Measurements from ENCODE around the gene AMPD3.
A peak's percentile ranks its signal among the peaks of the same experiment; 100 is the strongest.

The AMPD3 gene

DNA sequence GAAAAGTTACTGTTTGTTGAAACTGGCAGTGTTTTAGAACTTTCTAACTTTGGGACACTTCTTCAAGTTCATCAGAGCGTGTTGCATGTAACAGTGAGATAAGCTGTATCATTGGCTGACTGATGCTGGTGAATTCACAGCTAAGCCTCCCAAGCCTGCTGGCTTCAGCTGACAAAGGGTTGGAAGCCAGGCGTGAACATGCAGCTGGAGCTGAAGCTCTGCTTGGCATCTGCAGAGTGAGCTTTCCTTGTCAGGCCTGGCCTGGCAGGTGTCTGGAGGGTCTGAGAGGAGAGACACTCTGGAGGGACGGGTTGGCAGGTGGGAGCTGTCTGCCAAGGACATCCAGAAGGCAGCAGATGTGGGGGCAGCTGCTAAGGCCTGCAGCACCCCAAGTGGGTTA, 1.5 kb downstream of the AMPD3 start:
- DNase-seq (ENCODE audit: insufficient read length, low spot score) (no peak), FAIRE-seq (no peak)
- TF ChIP-seq POLR2AphosphoS5 (IDR thresholded peaks at IDR 0.05; ENCODE audit: low read depth, low read length) (no peak), PAX5 (IDR thresholded peaks at IDR 0.05; ENCODE audit: insufficient read depth, low read length, severe bottlenecking) (no peak), TAF1 (IDR thresholded peaks at IDR 0.05; ENCODE audit: low read depth, low read length) (no peak), POU2F2 (IDR thresholded peaks at IDR 0.05; ENCODE audit: low read depth, low read length) (no peak), POLR2A (IDR thresholded peaks at IDR 0.05; ENCODE audit: low read depth, low read length) (no peak), SPI1 (IDR thresholded peaks at IDR 0.05; ENCODE audit: low read depth, low read length) (no peak)

DNA sequence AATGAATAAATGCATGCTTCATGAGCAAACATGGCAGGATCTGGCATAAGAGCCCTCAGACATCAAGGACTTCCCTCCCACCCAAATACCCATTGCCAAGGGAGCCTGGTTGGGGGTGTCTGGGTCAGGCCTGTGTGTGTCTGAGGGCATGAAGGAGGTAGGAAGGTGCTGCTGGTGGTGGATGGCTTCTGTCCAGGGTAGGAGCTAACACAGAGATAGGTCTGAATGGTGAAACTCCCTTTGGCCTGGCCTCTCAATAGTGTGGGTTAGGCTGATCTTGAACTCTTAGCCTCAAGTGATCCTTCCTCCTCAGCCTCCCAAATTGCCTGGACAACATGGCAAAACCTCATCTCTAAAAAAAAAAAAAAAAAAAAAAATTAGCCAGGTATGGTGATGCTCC, 2.8 kb downstream of the AMPD3 start:
- FAIRE-seq: no peak
- TF ChIP-seq PAX5 (IDR thresholded peaks at IDR 0.05; ENCODE audit: insufficient read depth, low read length, severe bottlenecking) (no peak), POLR2A (IDR thresholded peaks at IDR 0.05; ENCODE audit: low read depth, low read length) (no peak), TAF1 (IDR thresholded peaks at IDR 0.05; ENCODE audit: low read depth, low read length) (no peak), SPI1 (IDR thresholded peaks at IDR 0.05; ENCODE audit: low read depth, low read length) (no peak), POU2F2 (IDR thresholded peaks at IDR 0.05; ENCODE audit: low read depth, low read length) (no peak), POLR2AphosphoS5 (IDR thresholded peaks at IDR 0.05; ENCODE audit: low read depth, low read length) (no peak)
- no peak for DNase-seq (ENCODE audit: insufficient read length, low spot score)

DNA sequence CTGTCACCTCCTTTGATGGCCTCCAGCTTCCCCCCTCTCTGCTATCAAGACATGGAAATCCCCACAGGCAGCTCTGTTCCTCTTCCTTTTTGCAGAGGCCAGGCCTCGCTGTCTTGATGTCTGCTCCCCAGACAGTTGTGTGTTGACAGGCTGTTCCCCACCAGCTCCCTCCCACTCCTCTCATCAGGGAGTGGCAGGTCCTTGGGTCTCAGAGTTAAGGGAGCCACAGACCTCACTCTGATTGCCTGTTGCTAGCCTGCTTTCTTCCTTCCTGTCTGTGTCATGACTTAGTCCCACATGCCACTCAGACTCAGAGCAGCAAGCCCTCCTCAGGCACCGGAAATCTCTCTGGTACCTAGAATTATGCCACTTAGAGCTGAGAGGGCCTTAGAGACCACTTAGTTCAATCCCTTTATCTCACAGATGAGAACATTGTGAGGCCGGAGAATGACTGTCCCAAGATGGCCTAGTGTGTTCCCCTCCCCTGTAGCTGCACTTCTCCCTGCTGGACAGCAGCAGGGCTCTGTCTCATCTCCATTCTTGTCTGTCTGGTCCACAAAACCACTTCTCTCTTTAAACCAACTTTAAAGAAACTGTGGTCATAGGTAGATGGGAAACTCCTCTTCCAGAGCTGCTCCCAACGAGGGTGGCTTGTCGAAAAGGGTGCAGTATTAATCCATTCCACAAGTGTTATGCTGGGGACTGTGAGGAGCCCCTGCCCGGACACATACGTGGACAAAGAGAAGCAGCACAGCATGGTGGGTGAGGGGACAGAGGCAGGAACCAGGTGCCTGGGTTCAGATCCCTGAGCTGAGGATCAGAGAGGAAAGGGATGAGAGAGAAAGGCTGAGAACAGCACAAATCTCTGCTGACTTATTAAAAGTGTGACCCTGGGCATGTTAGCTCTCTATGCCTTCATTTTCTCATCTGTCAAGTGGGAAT, 4.2 kb downstream of the AMPD3 start:
- DNase-seq (ENCODE audit: insufficient read length, low spot score) (peak; percentile 32), FAIRE-seq (peak; percentile 76)
- TF ChIP-seq POLR2A (IDR thresholded peaks at IDR 0.05; ENCODE audit: low read depth, low read length): peak; percentile 33; the same call in 1 of the 2 replicates
- no peak for TF ChIP-seq POU2F2 (IDR thresholded peaks at IDR 0.05; ENCODE audit: low read depth, low read length)
- peak; percentile 88 for TF ChIP-seq SPI1 (IDR thresholded peaks at IDR 0.05; ENCODE audit: low read depth, low read length)

GRCh38 chr11:10460611-10461275, 5.7 kb downstream of the AMPD3 start:
- no peak for FAIRE-seq
- TF ChIP-seq TAF1 (IDR thresholded peaks at IDR 0.05; ENCODE audit: low read depth, low read length): no peak
- TF ChIP-seq SPI1 (IDR thresholded peaks at IDR 0.05; ENCODE audit: low read depth, low read length): peak; percentile 76
- TF ChIP-seq POLR2A (IDR thresholded peaks at IDR 0.05; ENCODE audit: low read depth, low read length): no peak
- DNase-seq (ENCODE audit: insufficient read length, low spot score): no peak

- no peak for FAIRE-seq
- TF ChIP-seq TAF1 (IDR thresholded peaks at IDR 0.05; ENCODE audit: low read depth, low read length) (no peak), SPI1 (IDR thresholded peaks at IDR 0.05; ENCODE audit: low read depth, low read length) (no peak), PAX5 (IDR thresholded peaks at IDR 0.05; ENCODE audit: insufficient read depth, low read length, severe bottlenecking) (no peak), POU2F2 (IDR thresholded peaks at IDR 0.05; ENCODE audit: low read depth, low read length) (no peak), POLR2AphosphoS5 (IDR thresholded peaks at IDR 0.05; ENCODE audit: low read depth, low read length) (no peak), POLR2A (IDR thresholded peaks at IDR 0.05; ENCODE audit: low read depth, low read length) (no peak)
- DNase-seq (ENCODE audit: insufficient read length, low spot score): no peak
Observed at GRCh38 chr11:10461276-10461790, 6.3 kb downstream of the AMPD3 start.

DNA sequence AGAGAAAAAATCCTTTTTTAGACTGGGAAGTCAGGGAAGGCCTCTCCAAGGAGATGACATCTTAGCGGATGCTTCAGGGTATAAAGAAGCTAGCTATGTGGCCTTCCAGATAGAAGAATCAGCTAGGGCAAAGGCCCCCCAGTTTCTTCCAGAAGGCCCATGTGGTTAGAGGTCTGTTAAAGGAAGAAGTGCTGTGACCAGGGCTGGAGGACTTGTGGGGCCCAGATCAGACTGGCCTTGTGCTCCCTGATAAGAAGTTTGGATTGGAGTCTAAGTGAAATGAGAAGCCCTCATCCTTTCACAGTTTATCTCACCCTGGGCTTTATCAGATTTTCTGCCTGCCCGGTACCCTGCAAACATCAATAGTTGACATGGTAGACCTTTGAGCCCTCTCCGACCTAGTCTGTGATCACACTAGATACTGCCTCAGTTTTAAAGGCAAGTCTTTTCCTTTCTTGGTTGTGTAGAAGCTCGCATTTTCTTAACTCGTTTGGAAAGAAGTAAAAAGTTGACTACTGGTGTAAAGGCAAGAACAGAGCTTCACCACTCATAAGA, 7.8 kb downstream of the AMPD3 start:
- DNase-seq (ENCODE audit: insufficient read length, low spot score) (no peak), FAIRE-seq (no peak)
- TF ChIP-seq TAF1 (IDR thresholded peaks at IDR 0.05; ENCODE audit: low read depth, low read length) (no peak), PAX5 (IDR thresholded peaks at IDR 0.05; ENCODE audit: insufficient read depth, low read length, severe bottlenecking) (no peak), SPI1 (IDR thresholded peaks at IDR 0.05; ENCODE audit: low read depth, low read length) (no peak), POLR2A (IDR thresholded peaks at IDR 0.05; ENCODE audit: low read depth, low read length) (no peak), POU2F2 (IDR thresholded peaks at IDR 0.05; ENCODE audit: low read depth, low read length) (no peak), POLR2AphosphoS5 (IDR thresholded peaks at IDR 0.05; ENCODE audit: low read depth, low read length) (no peak)

DNA sequence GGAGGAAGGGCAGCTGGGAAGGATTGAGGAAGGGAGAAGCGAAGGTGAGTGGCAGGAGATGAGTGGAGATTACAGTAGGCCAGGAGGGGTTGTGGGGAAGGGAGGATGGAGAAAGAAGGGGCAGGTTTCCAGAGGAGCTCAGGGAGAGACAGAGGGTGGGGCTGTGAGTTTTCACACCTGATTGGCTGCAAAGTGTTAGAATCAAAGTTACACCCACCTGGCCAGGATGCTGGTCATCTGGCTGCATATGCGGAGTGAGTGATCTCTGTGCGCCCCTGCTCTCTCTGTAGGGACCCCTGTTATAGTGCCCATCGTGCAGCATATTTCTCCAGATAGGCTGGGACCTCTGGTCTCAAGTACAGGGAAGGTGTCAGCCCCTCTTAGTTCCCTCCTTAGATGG, 18.3 kb downstream of the AMPD3 start:
- FAIRE-seq (no peak), DNase-seq (ENCODE audit: insufficient read length, low spot score) (no peak)
- TF ChIP-seq POLR2AphosphoS5 (IDR thresholded peaks at IDR 0.05; ENCODE audit: low read depth, low read length): no peak
- no peak for TF ChIP-seq POLR2A (IDR thresholded peaks at IDR 0.05; ENCODE audit: low read depth, low read length)

DNA sequence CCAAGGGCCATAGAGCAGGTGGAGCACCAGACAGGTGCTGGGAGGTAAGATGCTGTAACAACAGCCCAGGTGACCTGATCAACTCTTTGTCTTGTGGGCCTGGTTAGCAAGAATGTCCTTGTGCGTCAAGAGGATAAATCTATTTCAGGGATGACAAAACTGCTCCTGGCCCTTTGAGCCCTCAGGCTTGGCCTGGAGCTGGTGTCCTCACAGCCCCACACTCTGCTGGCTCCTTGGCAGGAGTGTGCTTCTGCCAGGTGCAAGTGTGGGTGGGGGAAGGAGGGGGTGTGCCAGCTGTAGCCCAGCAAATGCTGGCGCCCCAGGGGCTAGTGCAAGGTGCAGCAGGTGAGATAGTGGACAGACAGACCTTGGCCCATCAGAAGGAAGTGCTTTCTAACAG, 19.5 kb downstream of the AMPD3 start:
- FAIRE-seq: no peak
- DNase-seq (ENCODE audit: insufficient read length, low spot score): no peak
- TF ChIP-seq POU2F2 (IDR thresholded peaks at IDR 0.05; ENCODE audit: low read depth, low read length) (no peak), TAF1 (IDR thresholded peaks at IDR 0.05; ENCODE audit: low read depth, low read length) (no peak), POLR2A (IDR thresholded peaks at IDR 0.05; ENCODE audit: low read depth, low read length) (no peak), POLR2AphosphoS5 (IDR thresholded peaks at IDR 0.05; ENCODE audit: low read depth, low read length) (no peak), PAX5 (IDR thresholded peaks at IDR 0.05; ENCODE audit: insufficient read depth, low read length, severe bottlenecking) (no peak), SPI1 (IDR thresholded peaks at IDR 0.05; ENCODE audit: low read depth, low read length) (no peak)

- DNase-seq (ENCODE audit: insufficient read length, low spot score): no peak
- TF ChIP-seq POLR2AphosphoS5 (IDR thresholded peaks at IDR 0.05; ENCODE audit: low read depth, low read length) (no peak), PAX5 (IDR thresholded peaks at IDR 0.05; ENCODE audit: insufficient read depth, low read length, severe bottlenecking) (no peak), SPI1 (IDR thresholded peaks at IDR 0.05; ENCODE audit: low read depth, low read length) (no peak), POU2F2 (IDR thresholded peaks at IDR 0.05; ENCODE audit: low read depth, low read length) (no peak), POLR2A (IDR thresholded peaks at IDR 0.05; ENCODE audit: low read depth, low read length) (no peak), TAF1 (IDR thresholded peaks at IDR 0.05; ENCODE audit: low read depth, low read length) (no peak)
- no peak for FAIRE-seq
Observed at GRCh38 chr11:10476342-10476741, 21.3 kb downstream of the AMPD3 start.
